Fibroblast of lung (primary cell): ENCODE data around the gene MECR. TPM values are rescaled to one million over a fixed set of nuclear protein-coding genes. Genes with fewer than 3 reads are reported as not detected.
A peak's percentile ranks its signal among the peaks of the same experiment; 100 is the strongest.

Experiments used
- DNase-seq, 2 donors: peaks; one replicate each; pipeline versions ENCODE4 v3.0.0 to v3.0.0-alpha.2; 2010; ENCODE audit warnings: low read depth in 2 of 2
- H2AFZ ChIP-seq: 2 replicates; pipeline ENCODE4 v1.5.1; 2012; ENCODE audit warnings: low read length, control low read depth, inconsistent platforms
- H3K27ac ChIP-seq: 2 replicates; pipeline ENCODE4 v1.5.1; 2011; ENCODE audit warnings: low read length, control low read depth; ENCODE audit not compliant: insufficient read depth
- H3K27me3 ChIP-seq: 2 replicates; pipeline ENCODE4 v1.5.1; 2011; ENCODE audit warnings: mild to moderate bottlenecking, low read length; ENCODE audit not compliant: control insufficient read depth, insufficient read depth
- H3K36me3 ChIP-seq: 2 replicates; pipeline ENCODE4 v1.5.1; 2011; ENCODE audit warnings: low read length; ENCODE audit not compliant: control insufficient read depth, insufficient read depth
- H3K4me1 ChIP-seq: 2 replicates; pipeline ENCODE4 v1.5.1; 2011; ENCODE audit warnings: low read length; ENCODE audit not compliant: control insufficient read depth, insufficient read depth; ENCODE audit errors: extremely low read depth
- H3K4me2 ChIP-seq: 2 replicates; pipeline ENCODE4 v1.5.1; 2011; ENCODE audit warnings: low read length, control low read depth; ENCODE audit not compliant: insufficient read depth; ENCODE audit errors: extremely low read depth
- H3K4me3 ChIP-seq, 4 experiments: fragments of 200-600 bp in 1 of 4; sonication (generic) in 1 of 4; replicated peaks in 1 of 4; 2 replicates each; pipeline ENCODE4 v1.5.1; 2011 to 2016; ENCODE audit warnings: low read length in 4 of 4, low read depth in 3 of 4, mild to moderate bottlenecking in 3 of 4, control low read depth in 2 of 4, inconsistent platforms in 1 of 4, mixed read lengths in 1 of 4; ENCODE audit not compliant: insufficient read depth in 1 of 4; ENCODE audit errors: control extremely low read depth in 1 of 4
- H3K79me2 ChIP-seq: 2 replicates; pipeline ENCODE4 v1.5.1; 2012; ENCODE audit warnings: mild to moderate bottlenecking, low read length, inconsistent platforms; ENCODE audit not compliant: control insufficient read depth, insufficient read depth
- H3K9ac ChIP-seq: 2 replicates; pipeline ENCODE4 v1.5.1; 2011; ENCODE audit warnings: mild to moderate bottlenecking, low read length, control low read depth; ENCODE audit not compliant: insufficient read depth
- H3K9me3 ChIP-seq: 2 replicates; pipeline ENCODE4 v1.5.1; 2012; ENCODE audit warnings: low read depth, low read length; ENCODE audit not compliant: control insufficient read depth, insufficient read depth
- H4K20me1 ChIP-seq: 2 replicates; pipeline ENCODE4 v1.5.1; 2011; ENCODE audit warnings: low read length; ENCODE audit not compliant: control insufficient read depth, insufficient read depth; ENCODE audit errors: extremely low read depth
- EZH2 ChIP-seq: IDR thresholded peaks from 2 replicates; pipeline ENCODE4 v1.5.1; 2012; ENCODE audit warnings: low read length, control low read depth, mild to moderate bottlenecking; ENCODE audit errors: missing control alignments
- polyA plus RNA-seq, 2 donors: library from polyadenylated mRNA; depleted of rRNA in 1 of 2; stranded (reverse) in 1 of 2; unstranded in 1 of 2; fragments of >200 nt; gene quantifications; 2 replicates each; pipeline ENCODE4 v1.2.1, GENCODE V29; 2011 to 2012; ENCODE audit warnings: missing spikeins in 1 of 2
- total RNA-seq: library from RNA; depleted of rRNA; stranded (reverse); fragments of >200 nt; gene quantifications from 2 replicates; pipeline ENCODE4 v1.2.1, GENCODE V29; 2014
- TF ChIP-seq, protein P1 (sequence below), 2 donors: IDR thresholded peaks in 1 of 2; conservative IDR thresholded peaks in 1 of 2; 1 replicate in 1 of 2; 2 replicates in 1 of 2; pipeline ENCODE4 v1.5.1; 2011 to 2012; ENCODE audit warnings: low read length in 2 of 2, control low read depth in 1 of 2, inconsistent platforms in 1 of 2, low read depth in 1 of 2, mild to moderate bottlenecking in 1 of 2

MECR gene
- total and polyA plus RNA-seq, 2 donors (not counting 1 experiment from before 2014, with no cell fraction given), result 17.5 to 19.8 TPM

DNA sequence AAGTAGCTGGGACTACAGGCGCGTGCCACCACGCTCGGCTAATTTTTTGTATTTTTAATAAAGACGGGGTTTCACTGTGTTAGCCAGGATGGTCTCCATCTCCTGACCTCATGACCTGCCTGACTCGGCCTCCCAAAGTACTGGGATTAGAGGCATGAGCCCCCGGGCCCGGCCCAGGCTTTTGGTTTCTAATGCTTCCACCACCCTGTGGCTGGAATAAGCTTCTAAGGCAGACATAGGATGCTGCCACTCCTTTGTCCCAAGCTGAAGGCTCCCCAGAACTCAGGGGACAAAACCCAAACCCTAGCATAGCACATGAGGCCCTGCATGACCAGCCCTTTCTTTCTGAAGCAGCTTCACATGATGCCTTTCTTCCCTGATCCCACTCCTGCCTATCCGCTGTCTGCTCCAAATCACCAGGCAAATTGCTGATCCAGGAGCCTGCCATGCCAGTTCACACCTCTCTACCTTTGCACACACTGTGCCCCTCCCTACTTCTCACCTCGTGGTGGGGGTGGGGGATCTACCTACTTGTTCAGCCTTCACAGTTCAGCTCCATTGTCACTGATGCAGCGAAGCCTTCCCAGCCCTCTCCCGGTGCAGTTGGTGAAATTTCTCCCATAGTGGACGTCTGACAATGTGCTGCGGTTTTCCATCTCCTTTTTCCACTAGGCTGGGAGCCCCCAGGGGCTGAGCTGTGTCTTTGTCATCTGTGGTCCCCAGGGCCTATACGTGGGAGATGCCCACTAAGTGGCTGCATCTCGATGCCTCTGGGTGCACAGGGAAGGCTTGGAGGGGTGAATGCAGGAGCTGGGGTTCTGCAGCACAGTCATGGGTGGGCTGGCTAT lies 12.5 kb upstream of the MECR start:
- no peak overlapping the region for H2AFZ ChIP-seq
- TF ChIP-seq EZH2, result no peak
- TF ChIP-seq, protein P1, sequence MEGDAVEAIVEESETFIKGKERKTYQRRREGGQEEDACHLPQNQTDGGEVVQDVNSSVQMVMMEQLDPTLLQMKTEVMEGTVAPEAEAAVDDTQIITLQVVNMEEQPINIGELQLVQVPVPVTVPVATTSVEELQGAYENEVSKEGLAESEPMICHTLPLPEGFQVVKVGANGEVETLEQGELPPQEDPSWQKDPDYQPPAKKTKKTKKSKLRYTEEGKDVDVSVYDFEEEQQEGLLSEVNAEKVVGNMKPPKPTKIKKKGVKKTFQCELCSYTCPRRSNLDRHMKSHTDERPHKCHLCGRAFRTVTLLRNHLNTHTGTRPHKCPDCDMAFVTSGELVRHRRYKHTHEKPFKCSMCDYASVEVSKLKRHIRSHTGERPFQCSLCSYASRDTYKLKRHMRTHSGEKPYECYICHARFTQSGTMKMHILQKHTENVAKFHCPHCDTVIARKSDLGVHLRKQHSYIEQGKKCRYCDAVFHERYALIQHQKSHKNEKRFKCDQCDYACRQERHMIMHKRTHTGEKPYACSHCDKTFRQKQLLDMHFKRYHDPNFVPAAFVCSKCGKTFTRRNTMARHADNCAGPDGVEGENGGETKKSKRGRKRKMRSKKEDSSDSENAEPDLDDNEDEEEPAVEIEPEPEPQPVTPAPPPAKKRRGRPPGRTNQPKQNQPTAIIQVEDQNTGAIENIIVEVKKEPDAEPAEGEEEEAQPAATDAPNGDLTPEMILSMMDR (conservative IDR thresholded peaks at IDR 0.05 in 1 of 2, IDR thresholded peaks at IDR 0.05 in 1 of 2; ENCODE audit: low read depth in 1 of 2, low read length in 2 of 2), result no peak
- H3K4me3 ChIP-seq, result no peak overlapping the region
- H3K79me2 ChIP-seq, result no peaks in the 10 kb centered on the region
- no peak for DNase-seq
- no peak overlapping the region for H3K27ac ChIP-seq
- peaks cover 11% of the 10 kb centered on the region for H3K27me3 ChIP-seq
- H3K36me3 ChIP-seq, result no peaks in the 10 kb centered on the region
- no peaks in the 10 kb centered on the region for H4K20me1 ChIP-seq
- H3K4me1 ChIP-seq, result no peaks in the 10 kb centered on the region
- H3K9me3 ChIP-seq, result no peaks in the 10 kb centered on the region
- H3K9ac ChIP-seq, result no peak overlapping the region
- no peak overlapping the region for H3K4me2 ChIP-seq

DNA sequence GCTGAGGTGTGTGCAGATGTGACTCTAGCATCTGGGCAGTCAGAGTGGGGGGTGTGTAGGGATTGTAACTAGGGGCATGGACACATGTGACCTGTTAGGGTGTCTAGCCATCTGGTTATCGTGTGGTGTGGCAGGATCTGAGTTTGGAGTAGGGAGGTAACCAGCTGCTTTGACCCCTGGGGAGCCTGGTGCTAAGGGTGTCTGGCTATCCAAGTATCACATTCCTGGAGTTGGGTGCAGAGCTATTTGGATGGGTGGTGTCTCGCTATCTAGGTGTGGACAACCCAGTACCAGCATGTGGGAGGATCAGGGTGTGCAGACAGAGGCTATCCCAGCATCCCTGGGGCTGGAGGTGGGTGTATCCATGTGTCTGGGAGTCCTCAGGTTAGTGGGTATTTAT lies 10.3 kb upstream of the MECR start:
- DNase-seq, result no peak
- Histone ChIP-seq H3K4me3 (no peak overlapping the region), H3K79me2 (no peaks in the 10 kb centered on the region), H3K27me3 (peaks cover 24% of the 10 kb centered on the region), H3K36me3 (no peaks in the 10 kb centered on the region), H2AFZ (no peak overlapping the region), H3K4me2 (no peak overlapping the region), H3K27ac (no peak overlapping the region), H3K4me1 (peaks cover 8% of the 10 kb centered on the region), H4K20me1 (no peaks in the 10 kb centered on the region), H3K9ac (no peak overlapping the region), H3K9me3 (no peaks in the 10 kb centered on the region)
- TF ChIP-seq EZH2, result no peak
- TF ChIP-seq, protein P1 (conservative IDR thresholded peaks at IDR 0.05 in 1 of 2, IDR thresholded peaks at IDR 0.05 in 1 of 2; ENCODE audit: low read depth in 1 of 2, low read length in 2 of 2), result no peak

DNA sequence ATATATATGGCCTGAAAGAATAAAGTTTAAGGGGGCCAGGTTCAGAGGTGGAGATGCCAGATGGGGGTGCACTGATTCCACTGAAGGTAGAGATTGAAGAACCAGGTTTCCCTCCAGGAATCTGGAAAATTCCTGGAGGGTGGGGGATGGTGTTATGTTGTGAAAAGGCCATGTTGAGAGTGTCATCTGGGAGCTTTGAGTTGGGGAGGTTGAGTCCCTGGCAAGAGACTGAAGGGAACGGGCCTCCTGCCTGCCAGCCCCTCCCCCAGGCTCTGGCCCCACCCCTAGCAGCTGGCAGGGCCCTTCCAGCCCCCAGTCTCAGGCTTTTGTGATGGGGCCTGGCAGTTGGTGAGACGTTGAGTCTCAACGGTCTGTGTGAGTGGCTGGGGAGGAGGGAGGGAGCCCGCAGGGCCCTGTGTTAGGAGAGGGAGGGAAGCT lies 9.7 kb upstream of the MECR start:
- H3K27me3 ChIP-seq, result peaks cover 24% of the 10 kb centered on the region
- H3K27ac ChIP-seq, result no peak overlapping the region
- H3K4me2 ChIP-seq, result no peak overlapping the region
- no peaks in the 10 kb centered on the region for H4K20me1 ChIP-seq
- no peak overlapping the region for H3K9ac ChIP-seq
- no peak overlapping the region for H3K4me3 ChIP-seq
- H2AFZ ChIP-seq, result no peak overlapping the region
- TF ChIP-seq EZH2, result no peak
- TF ChIP-seq, protein P1 (conservative IDR thresholded peaks at IDR 0.05 in 1 of 2, IDR thresholded peaks at IDR 0.05 in 1 of 2; ENCODE audit: low read depth in 1 of 2, low read length in 2 of 2), result peak; percentile 19 to 29
- H3K4me1 ChIP-seq, result peaks cover 8% of the 10 kb centered on the region
- H3K36me3 ChIP-seq, result no peaks in the 10 kb centered on the region
- H3K79me2 ChIP-seq, result no peaks in the 10 kb centered on the region
- DNase-seq, result no peak
- no peaks in the 10 kb centered on the region for H3K9me3 ChIP-seq
